Caco-2 (cell line): ENCODE data around the gene CXCL5. TPM values are rescaled to one million over a fixed set of nuclear protein-coding genes. Genes with fewer than 3 reads are reported as not detected.
"Not testable (repeated sequence)": the region's sequence is repeated elsewhere in the genome, so short reads cannot be mapped to it uniquely, and the experiment has no call there.

ENCODE experiments used
- BruUV-seq: library from RNA; stranded (reverse); fragments of 400-500 nt; replicated peaks from 2 replicates; lab custom pipeline; 2021; lab: Mats Ljungman, UMichigan
- CTCF ChIA-PET: fragments of 300-600 bp; sonication (Branson Sonifier 250); formaldehyde crosslinking; loops from one replicate; lab custom pipeline; 2022; ENCODE audit warnings: antibody characterized with exemption; lab: Charles Lee
- POLR2A ChIA-PET: fragments of 300-600 bp; sonication (Branson Sonifier 250); formaldehyde crosslinking; loops from one replicate; lab custom pipeline; 2022; ENCODE audit warnings: antibody characterized with exemption; lab: Charles Lee
- DNase-seq, 2 experiments: peaks; one replicate each; pipeline versions ENCODE4 v3.0.0 to v3.0.0-alpha.2; 2020 to 2022
- H3K27me3 ChIP-seq: replicated peaks from 2 replicates; pipeline ENCODE4 v1.6.0; 2011; ENCODE audit warnings: low read length; ENCODE audit not compliant: control insufficient read depth, insufficient read depth
- H3K36me3 ChIP-seq: 2 replicates; pipeline ENCODE4 v1.5.1; 2011; ENCODE audit warnings: low read length; ENCODE audit not compliant: control insufficient read depth, insufficient read depth
- H3K4me1 ChIP-seq: fragments of 250-450 bp; sonication (Bioruptor Pico); 2 replicates; pipeline ENCODE4 v1.5.1; 2020; ENCODE audit warnings: mild to moderate bottlenecking
- H3K4me3 ChIP-seq: 2 replicates; pipeline ENCODE4 v1.5.1; 2011; ENCODE audit warnings: low read depth, mild to moderate bottlenecking, control low read depth, low read length
- H3K9me3 ChIP-seq: fragments of 250-450 bp; sonication (Bioruptor Pico); 2 replicates; pipeline ENCODE4 v1.5.1; 2020; ENCODE audit warnings: mild to moderate bottlenecking, moderate library complexity
- H3K27ac Mint-ChIP-seq: one replicate; pipeline ENCODE4 v1.8.0; 2022; ENCODE audit warnings: mixed read lengths; ENCODE audit not compliant: unreplicated experiment
- H3K27me3 Mint-ChIP-seq: one replicate; pipeline ENCODE4 v1.8.0; 2022; ENCODE audit warnings: mixed read lengths; ENCODE audit not compliant: insufficient read depth, unreplicated experiment
- H3K36me3 Mint-ChIP-seq: one replicate; pipeline ENCODE4 v1.8.0; 2022; ENCODE audit warnings: mild to moderate bottlenecking, mixed read lengths; ENCODE audit not compliant: insufficient read depth, unreplicated experiment
- H3K4me1 Mint-ChIP-seq: one replicate; pipeline ENCODE4 v1.8.0; 2022; ENCODE audit warnings: low read depth, mixed read lengths; ENCODE audit not compliant: unreplicated experiment
- H3K4me3 Mint-ChIP-seq: one replicate; pipeline ENCODE4 v1.8.0; 2022; ENCODE audit warnings: mild to moderate bottlenecking, moderate library complexity, mixed read lengths; ENCODE audit not compliant: unreplicated experiment
- H3K9me3 Mint-ChIP-seq: one replicate; pipeline ENCODE4 v1.8.0; 2022; ENCODE audit warnings: mixed read lengths; ENCODE audit not compliant: unreplicated experiment
- intact Hi-C: fragments of 100-400 bp; cut with micrococcal nuclease; formaldehyde crosslinking; loops from one replicate; pipeline ENCODE4 v1.10.0; 2022; ENCODE audit not compliant: unreplicated experiment
- total RNA-seq: library from RNA; stranded (reverse); gene quantifications from 2 replicates; pipeline ENCODE4 v1.2.3, GENCODE V29; 2022
- TF ChIP-seq, protein P1 (sequence below), 2 experiments: fragments of 200-600 bp in 1 of 2; IDR thresholded peaks; 1 replicate in 1 of 2; 2 replicates in 1 of 2; pipeline versions ENCODE4 v1.5.1 to v1.8.0; 2011 to 2022; ENCODE audit warnings: antibody characterized with exemption in 1 of 2, control low read depth in 1 of 2, inconsistent platforms in 1 of 2, low read depth in 1 of 2, low read length in 1 of 2, mild to moderate bottlenecking in 1 of 2, moderate library complexity in 1 of 2; ENCODE audit not compliant: insufficient read depth in 1 of 2, severe bottlenecking in 1 of 2, unreplicated experiment in 1 of 2

CXCL5 gene
- total RNA-seq, 1 experiment from 2014 or later, result not detected

DNA sequence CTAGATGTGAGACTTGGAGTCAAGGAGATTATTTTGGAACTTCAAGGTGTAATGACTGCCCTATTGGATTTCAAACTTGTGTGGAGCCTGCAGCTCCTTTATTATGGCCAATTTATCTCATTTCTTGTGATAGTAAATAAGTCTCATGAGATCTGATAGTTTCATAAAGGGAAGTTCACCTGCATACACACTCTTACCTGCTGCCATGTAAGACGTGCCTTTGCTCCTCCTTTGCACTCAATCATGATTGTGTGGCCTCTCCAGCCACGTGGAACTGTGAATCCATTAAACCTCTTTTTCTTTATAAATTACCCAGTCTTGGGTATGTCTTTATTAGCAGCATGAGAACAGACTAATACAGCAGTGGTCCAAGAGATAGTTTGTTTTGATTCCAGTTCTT, 35.8 kb downstream of the CXCL5 start:
- intact Hi-C loops, result no loop called here
- no peaks in the 10 kb centered on the region for H3K4me1 ChIP-seq
- Mint-ChIP-seq H3K27me3 (no peaks in the 10 kb centered on the region), H3K9me3 (peaks cover 10% of the 10 kb centered on the region), H3K4me1 (no peaks in the 10 kb centered on the region), H3K36me3 (no peaks in the 10 kb centered on the region), H3K4me3 (no peak overlapping the region), H3K27ac (no peak overlapping the region)
- CTCF ChIA-PET, result no interaction called here
- no peak for DNase-seq
- H3K9me3 ChIP-seq, result peaks cover 13% of the 10 kb centered on the region; the same call in 1 of the 2 replicates
- H3K27me3 ChIP-seq, result no peaks in the 10 kb centered on the region
- H3K4me3 ChIP-seq, result no peak overlapping the region
- POLR2A ChIA-PET, result no interaction called here
- BruUV-seq, result no TSS peak
- TF ChIP-seq, protein P1, sequence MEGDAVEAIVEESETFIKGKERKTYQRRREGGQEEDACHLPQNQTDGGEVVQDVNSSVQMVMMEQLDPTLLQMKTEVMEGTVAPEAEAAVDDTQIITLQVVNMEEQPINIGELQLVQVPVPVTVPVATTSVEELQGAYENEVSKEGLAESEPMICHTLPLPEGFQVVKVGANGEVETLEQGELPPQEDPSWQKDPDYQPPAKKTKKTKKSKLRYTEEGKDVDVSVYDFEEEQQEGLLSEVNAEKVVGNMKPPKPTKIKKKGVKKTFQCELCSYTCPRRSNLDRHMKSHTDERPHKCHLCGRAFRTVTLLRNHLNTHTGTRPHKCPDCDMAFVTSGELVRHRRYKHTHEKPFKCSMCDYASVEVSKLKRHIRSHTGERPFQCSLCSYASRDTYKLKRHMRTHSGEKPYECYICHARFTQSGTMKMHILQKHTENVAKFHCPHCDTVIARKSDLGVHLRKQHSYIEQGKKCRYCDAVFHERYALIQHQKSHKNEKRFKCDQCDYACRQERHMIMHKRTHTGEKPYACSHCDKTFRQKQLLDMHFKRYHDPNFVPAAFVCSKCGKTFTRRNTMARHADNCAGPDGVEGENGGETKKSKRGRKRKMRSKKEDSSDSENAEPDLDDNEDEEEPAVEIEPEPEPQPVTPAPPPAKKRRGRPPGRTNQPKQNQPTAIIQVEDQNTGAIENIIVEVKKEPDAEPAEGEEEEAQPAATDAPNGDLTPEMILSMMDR (IDR thresholded peaks at IDR 0.05; ENCODE audit: insufficient read depth in 1 of 2, low read depth in 1 of 2, low read length in 1 of 2, severe bottlenecking in 1 of 2, unreplicated experiment in 1 of 2), result no peak
- H3K36me3 ChIP-seq, result no peaks in the 10 kb centered on the region

DNA sequence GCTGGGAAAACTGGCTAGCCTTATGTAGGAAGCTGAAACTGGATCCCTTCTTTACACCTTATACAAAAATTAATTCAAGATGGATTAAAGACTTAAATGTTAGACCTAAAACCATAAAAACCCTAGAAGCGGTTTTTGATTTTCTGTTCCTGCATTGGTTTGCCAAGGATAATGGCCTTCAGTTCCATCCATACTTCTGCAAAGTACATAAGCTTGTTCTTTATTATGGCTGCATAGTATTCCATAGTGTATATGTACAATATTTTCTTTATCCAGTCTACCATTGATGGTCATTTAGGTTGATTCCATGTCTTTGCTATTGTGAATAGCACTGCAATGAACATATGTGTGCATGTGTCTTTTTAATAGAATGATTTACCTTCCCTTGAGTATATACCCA, 39.4 kb downstream of the CXCL5 start:
- H3K9me3 Mint-ChIP-seq, result peaks cover 21% of the 10 kb centered on the region
- POLR2A ChIA-PET, intact Hi-C loops: not testable (repeated sequence)

DNA sequence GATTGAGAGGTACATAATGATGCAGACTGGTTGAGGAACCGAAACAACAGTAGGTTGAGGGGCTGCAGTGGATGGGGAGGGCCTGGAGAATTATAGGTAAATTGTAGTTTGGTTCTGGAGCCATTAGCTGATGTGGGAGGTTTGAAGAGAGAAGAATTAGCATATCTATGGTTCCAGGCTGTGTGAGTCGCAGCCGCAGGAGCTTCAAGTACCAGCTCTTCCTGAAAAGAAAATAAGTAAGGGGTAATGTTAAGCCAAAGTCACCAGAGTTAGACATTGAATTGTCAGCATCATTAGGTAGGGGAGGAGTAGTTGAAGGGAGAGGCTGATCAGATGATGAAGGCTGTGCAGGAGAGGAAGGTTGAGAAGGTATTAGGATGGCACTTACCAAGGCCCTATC, 46.1 kb downstream of the CXCL5 start:
- Histone ChIP-seq H3K4me3 (no peak overlapping the region), H3K9me3 (no peaks in the 10 kb centered on the region), H3K36me3 (no peaks in the 10 kb centered on the region), H3K4me1 (no peaks in the 10 kb centered on the region), H3K27me3 (no peaks in the 10 kb centered on the region)
- ChIA-PET POLR2A (no interaction called here), CTCF (no interaction called here)
- DNase-seq, result no peak
- intact Hi-C loops, result no loop called here
- peaks cover 19% of the 10 kb centered on the region for H3K9me3 Mint-ChIP-seq
- TF ChIP-seq, protein P1 (IDR thresholded peaks at IDR 0.05; ENCODE audit: insufficient read depth in 1 of 2, low read depth in 1 of 2, low read length in 1 of 2, severe bottlenecking in 1 of 2, unreplicated experiment in 1 of 2), result no peak
- BruUV-seq, result no TSS peak
- H3K27ac Mint-ChIP-seq, result no peak overlapping the region
- no peaks in the 10 kb centered on the region for H3K27me3 Mint-ChIP-seq
- H3K4me1 Mint-ChIP-seq, result peaks cover 6% of the 10 kb centered on the region
- no peak overlapping the region for H3K4me3 Mint-ChIP-seq
- H3K36me3 Mint-ChIP-seq, result no peaks in the 10 kb centered on the region

More for the DNA sequence above, 39.4 kb downstream of the CXCL5 start:
- H3K27me3 ChIP-seq, H3K4me3 Mint-ChIP-seq, H3K4me1 Mint-ChIP-seq, BruUV-seq, CTCF ChIA-PET, H3K4me3 ChIP-seq, H3K27me3 Mint-ChIP-seq, H3K4me1 ChIP-seq, H3K27ac Mint-ChIP-seq, DNase-seq, H3K36me3 ChIP-seq, H3K36me3 Mint-ChIP-seq: not testable (repeated sequence)
- H3K9me3 ChIP-seq, result peaks cover 13% of the 10 kb centered on the region; the same call in 1 of the 2 replicates

DNA sequence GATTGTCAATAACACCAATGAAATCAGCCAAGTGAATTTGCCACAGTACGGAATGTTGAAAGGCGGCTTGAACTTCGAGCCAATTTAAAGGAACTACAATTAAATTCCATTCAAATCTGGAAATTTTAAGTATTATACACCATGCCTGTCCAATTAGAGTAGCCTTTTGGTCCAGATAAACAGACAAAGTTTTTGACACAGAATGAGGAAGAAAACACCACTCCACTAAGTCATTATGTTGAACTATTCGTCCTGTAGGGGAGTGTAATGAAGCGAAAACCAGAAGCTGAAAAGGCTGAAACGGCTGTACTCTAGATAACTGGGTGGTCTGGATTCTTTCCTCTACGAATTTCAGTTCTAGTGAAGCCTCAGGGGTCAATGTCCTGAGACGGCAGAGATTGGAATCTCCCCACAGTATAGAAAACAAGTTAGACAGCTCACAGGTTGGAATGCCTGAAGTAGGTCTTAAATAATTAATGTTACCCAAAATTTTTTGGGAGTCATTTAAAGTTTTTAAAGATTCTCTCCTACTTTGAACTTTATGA, 48.0 kb downstream of the CXCL5 start:
- CTCF ChIA-PET, BruUV-seq, H3K4me3 ChIP-seq, H3K9me3 Mint-ChIP-seq, H3K27me3 ChIP-seq, H3K36me3 Mint-ChIP-seq, POLR2A ChIA-PET, H3K27me3 Mint-ChIP-seq, H3K9me3 ChIP-seq, intact Hi-C loops, H3K36me3 ChIP-seq, DNase-seq, H3K27ac Mint-ChIP-seq, H3K4me1 ChIP-seq, H3K4me3 Mint-ChIP-seq: not testable (repeated sequence)
- peaks cover 10% of the 10 kb centered on the region for H3K4me1 Mint-ChIP-seq
